Natural killer cell (primary cell): ENCODE measurements around the gene CLASP1. TPM values are rescaled to one million over a fixed set of nuclear protein-coding genes. Genes with fewer than 3 reads are reported as not detected.
"Not testable (repeated sequence)": the region's sequence is repeated elsewhere in the genome, so short reads cannot be mapped to it uniquely, and the experiment has no call there.

Experiments used
- ATAC-seq, 3 donors: fragments of 150-1000 bp in 2 of 3; fragments of 200-7000 bp in 1 of 3; cut with Tn5 transposase; 1 replicate in 1 of 3; 2 replicates in 2 of 3; pipeline ENCODE4 v1.10.0; 2021; ENCODE audit warnings: mild to moderate bottlenecking in 2 of 3, moderate library complexity in 2 of 3
- DNase-seq, 2 donors: peaks; one replicate each; pipeline versions ENCODE4 v3.0.0 to v3.0.0-alpha.2; 2013 to 2021; ENCODE audit warnings: mixed read lengths in 1 of 2
- H3K27ac ChIP-seq: one replicate; pipeline ENCODE4 v1.5.1; 2013; ENCODE audit warnings: mild to moderate bottlenecking, low read length
- H3K27me3 ChIP-seq: one replicate; pipeline ENCODE4 v1.6.1; 2013; ENCODE audit warnings: low read length; ENCODE audit not compliant: control insufficient read depth, insufficient read depth
- H3K36me3 ChIP-seq: one replicate; pipeline ENCODE4 v1.6.1; 2013; ENCODE audit warnings: low read length; ENCODE audit not compliant: control insufficient read depth, insufficient read depth
- H3K4me1 ChIP-seq: one replicate; pipeline ENCODE4 v1.6.1; 2013; ENCODE audit warnings: low read length; ENCODE audit not compliant: control insufficient read depth, insufficient read depth
- H3K4me3 ChIP-seq: one replicate; pipeline ENCODE4 v1.5.1; 2013; ENCODE audit warnings: low read length
- H3K9me3 ChIP-seq: one replicate; pipeline ENCODE4 v1.6.1; 2013; ENCODE audit warnings: low read length; ENCODE audit not compliant: control insufficient read depth, insufficient read depth
- H3K27ac Mint-ChIP-seq, 2 donors: one replicate each; pipeline ENCODE4 v1.8.0; 2022; ENCODE audit warnings: mild to moderate bottlenecking in 2 of 2, mixed read lengths in 2 of 2, moderate library complexity in 1 of 2
- H3K27me3 Mint-ChIP-seq, 2 donors: one replicate each; pipeline ENCODE4 v1.8.0; 2022; ENCODE audit warnings: low read depth in 2 of 2, mixed read lengths in 2 of 2
- H3K36me3 Mint-ChIP-seq: one replicate; pipeline ENCODE4 v1.8.0; 2022; ENCODE audit warnings: mixed read lengths
- H3K4me1 Mint-ChIP-seq, 2 donors: one replicate each; pipeline ENCODE4 v1.8.0; 2022; ENCODE audit warnings: mixed read lengths in 2 of 2
- H3K4me3 Mint-ChIP-seq: one replicate; pipeline ENCODE4 v1.8.0; 2022; ENCODE audit warnings: mild to moderate bottlenecking, moderate library complexity, mixed read lengths
- H3K9me3 Mint-ChIP-seq, 2 donors: one replicate each; pipeline ENCODE4 v1.8.0; 2022; ENCODE audit warnings: mixed read lengths in 2 of 2
- CTCF ChIP-seq: fragments of 200-600 bp; IDR thresholded peaks from one replicate; pipeline ENCODE4 v1.8.0; 2022; ENCODE audit warnings: antibody characterized with exemption
- WGBS: methylation state at CpG from one replicate; pipeline ENCODE4 v1.1.7; 2013; ENCODE audit warnings: missing lambda C conversion rate; ENCODE audit not compliant: insufficient coverage; 5-methylcytosine and 5-hydroxymethylcytosine counted together
- intact Hi-C: fragments of 100-400 bp; cut with micrococcal nuclease; formaldehyde crosslinking; loops from one replicate; pipeline ENCODE4 v1.14.2; 2022
- total RNA-seq, 4 donors: library from RNA; stranded (reverse); fragments of 120-200 nt in 1 of 4; gene quantifications; one replicate each; pipeline versions ENCODE4 v1.2.3 to v1.2.4, GENCODE V29; 2013 to 2022

The CLASP1 gene
- total RNA-seq, 3 donors from 2014 or later (not counting 1 experiment from before 2014, with no cell fraction given), result 125 to 142 (median 127) TPM

DNA sequence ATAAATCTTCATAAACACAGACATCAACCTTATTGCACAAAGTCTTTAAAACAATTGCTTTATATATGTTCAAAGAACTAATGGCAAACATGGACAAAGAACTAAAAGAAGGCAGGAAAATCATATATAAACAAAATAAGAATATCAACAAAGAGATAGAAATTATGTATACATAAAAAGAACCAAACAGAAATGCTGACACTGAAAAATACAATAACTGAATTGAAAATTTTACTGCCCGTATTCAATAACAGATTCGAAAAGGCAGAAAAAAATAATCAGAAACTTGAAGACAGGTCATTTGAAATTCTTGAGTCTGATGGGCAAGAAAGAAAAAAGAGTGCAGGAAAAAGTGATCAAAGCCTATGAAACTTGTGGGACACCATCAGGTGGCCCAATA lies 342.2 kb downstream of the CLASP1 start:
- intact Hi-C loops, result no loop called here
- DNase-seq (no peak), ATAC-seq (no peak)
- Histone ChIP-seq H3K4me1 (peaks cover 6% of the 10 kb centered on the region), H3K27ac (no peak overlapping the region), H3K4me3 (no peak overlapping the region), H3K27me3 (no peaks in the 10 kb centered on the region), H3K9me3 (no peaks in the 10 kb centered on the region), H3K36me3 (no peaks in the 10 kb centered on the region)
- WGBS, result 88% methylated on average over 2 of the region's 2 CpGs
- no peaks in the 10 kb centered on the region for H3K36me3 Mint-ChIP-seq
- H3K27ac Mint-ChIP-seq, result peak overlapping the region; percentile 55 to 85
- H3K4me3 Mint-ChIP-seq, result no peak overlapping the region
- TF ChIP-seq CTCF, result no peak
- peaks cover 0 to 13% of the 10 kb centered on the region in 2 donors for H3K27me3 Mint-ChIP-seq
- peaks cover 21 to 24% of the 10 kb centered on the region in 2 donors for H3K4me1 Mint-ChIP-seq
- no peaks in the 10 kb centered on the region for H3K9me3 Mint-ChIP-seq

DNA sequence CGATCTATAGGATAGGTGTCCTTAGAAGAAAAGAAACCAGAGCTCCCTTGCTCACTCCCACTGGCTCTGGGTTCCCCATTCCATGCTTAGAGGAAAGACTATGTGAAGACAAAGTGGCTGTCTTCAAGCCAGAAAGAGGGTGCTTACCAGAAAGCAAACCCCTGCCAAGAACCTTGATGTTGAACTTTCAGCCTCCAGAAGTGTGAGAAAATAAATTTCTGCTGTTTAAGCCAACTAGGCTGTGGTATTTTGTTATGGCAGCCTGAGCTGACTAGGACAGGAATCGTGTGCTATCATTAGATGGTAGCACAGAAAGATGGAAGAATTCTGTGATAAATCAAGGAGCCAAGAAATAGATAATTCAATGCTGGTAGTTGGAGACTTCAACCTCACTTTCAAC lies 344.3 kb downstream of the CLASP1 start:
- Mint-ChIP-seq H3K36me3 (no peaks in the 10 kb centered on the region), H3K27me3 (peaks cover 3 to 23% of the 10 kb centered on the region in 2 donors), H3K27ac (no peak overlapping the region), H3K4me1 (peaks cover 14 to 17% of the 10 kb centered on the region in 2 donors), H3K4me3 (no peak overlapping the region), H3K9me3 (no peaks in the 10 kb centered on the region)
- Histone ChIP-seq H3K36me3 (no peaks in the 10 kb centered on the region), H3K4me3 (no peak overlapping the region), H3K27ac (no peak overlapping the region), H3K9me3 (no peaks in the 10 kb centered on the region), H3K27me3 (no peaks in the 10 kb centered on the region), H3K4me1 (peaks cover 3% of the 10 kb centered on the region)
- intact Hi-C loops, result no loop called here
- no peak for TF ChIP-seq CTCF
- DNase-seq (no peak), ATAC-seq (no peak)
- WGBS, result 89% methylated on average over 2 of the region's 2 CpGs

DNA sequence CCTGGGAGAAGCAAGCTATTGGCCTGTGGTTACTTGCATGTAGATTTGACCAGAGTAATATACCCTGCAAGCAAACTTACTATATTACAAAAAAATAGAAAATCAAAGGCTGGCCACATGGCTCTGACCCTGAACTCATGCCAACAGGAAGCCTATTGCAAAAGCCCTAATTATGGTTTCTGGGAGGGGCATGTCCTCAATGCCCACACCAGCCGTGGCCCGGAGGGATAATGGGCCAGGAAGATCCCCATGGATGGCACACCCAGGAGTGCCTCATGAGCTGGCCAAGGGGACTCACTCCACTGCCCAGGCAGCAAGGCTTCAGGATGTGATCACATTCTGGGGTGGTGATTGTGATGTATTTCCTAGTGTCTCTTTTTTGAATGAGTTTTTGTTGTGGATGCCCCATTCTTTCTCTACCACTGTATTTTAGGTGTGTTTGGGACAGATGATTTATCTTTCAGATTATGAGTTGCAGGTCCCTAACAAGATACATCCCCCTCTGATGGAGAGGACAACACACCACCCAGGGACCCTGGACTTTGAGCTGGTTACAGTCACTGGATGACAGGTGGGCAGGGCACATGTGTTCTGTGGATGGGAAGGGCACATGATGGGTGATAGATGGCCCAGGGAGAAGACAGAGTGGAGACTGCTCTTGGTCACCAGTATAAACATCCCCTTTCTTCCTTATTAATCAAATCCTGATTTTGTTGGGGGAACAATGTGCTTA lies 345.6 kb downstream of the CLASP1 start:
- no peaks in the 10 kb centered on the region for H3K27me3 ChIP-seq
- H3K4me3 Mint-ChIP-seq, result no peak overlapping the region
- TF ChIP-seq CTCF, result no peak
- H3K27me3 Mint-ChIP-seq, result peaks cover 3 to 23% of the 10 kb centered on the region in 2 donors
- WGBS, result 60% methylated on average over 2 of the region's 2 CpGs
- H3K36me3 Mint-ChIP-seq, result no peaks in the 10 kb centered on the region
- intact Hi-C loops, result no loop called here
- H3K4me1 ChIP-seq, result no peaks in the 10 kb centered on the region
- ATAC-seq, result no peak
- H3K36me3 ChIP-seq, result no peaks in the 10 kb centered on the region
- H3K9me3 Mint-ChIP-seq, result no peaks in the 10 kb centered on the region
- H3K27ac ChIP-seq, result no peak overlapping the region
- H3K27ac Mint-ChIP-seq, result no peak overlapping the region
- DNase-seq, result no peak
- H3K9me3 ChIP-seq, result no peaks in the 10 kb centered on the region
- no peak overlapping the region for H3K4me3 ChIP-seq
- H3K4me1 Mint-ChIP-seq, result peaks cover 2 to 4% of the 10 kb centered on the region in 2 donors

DNA sequence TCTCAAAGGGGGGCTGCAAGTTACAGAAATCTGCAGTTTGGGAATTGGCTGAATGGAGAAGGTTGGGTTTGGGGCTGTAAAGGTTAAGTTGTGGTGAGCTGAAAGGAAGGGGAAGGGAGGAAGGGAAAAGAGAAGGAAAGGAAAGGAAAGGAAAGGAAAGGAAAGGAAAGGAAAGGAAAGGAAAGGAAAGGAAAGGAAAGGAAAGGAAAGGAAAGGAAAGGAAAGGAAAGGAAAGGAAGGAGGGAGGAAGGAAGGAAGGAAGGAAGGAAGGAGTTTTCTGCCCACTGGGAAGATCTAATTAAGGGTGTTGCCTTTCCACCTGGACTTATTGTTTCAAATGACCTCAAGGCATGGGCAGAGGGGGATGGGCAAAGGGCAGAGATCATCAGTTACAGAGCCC lies 348.1 kb downstream of the CLASP1 start:
- H3K27me3 ChIP-seq, H3K4me1 ChIP-seq, intact Hi-C loops, H3K27ac Mint-ChIP-seq, H3K4me1 Mint-ChIP-seq, H3K4me3 Mint-ChIP-seq, H3K9me3 Mint-ChIP-seq, H3K9me3 ChIP-seq, H3K27ac ChIP-seq, H3K4me3 ChIP-seq, H3K36me3 ChIP-seq, ATAC-seq, DNase-seq, H3K36me3 Mint-ChIP-seq: not testable (repeated sequence)
- peaks cover 3 to 16% of the 10 kb centered on the region in 2 donors for H3K27me3 Mint-ChIP-seq
